ENCODE results near the gene CC2D2A.

Gene CC2D2A

GRCh38 chr4:15493411-15493810, 23.7 kb downstream of the CC2D2A start:
- TF ChIP-seq MAX (IDR thresholded peaks at IDR 0.05; ENCODE audit: low read depth, low read length) (no peak), CTCF (IDR thresholded peaks at IDR 0.05; ENCODE audit: low read depth, low read length) (no peak), MYC (IDR thresholded peaks at IDR 0.05; ENCODE audit: low read depth, low read length) (no peak), POLR2A (IDR thresholded peaks at IDR 0.05; ENCODE audit: extremely low read depth, insufficient read length) (no peak)
- H3K4me3 ChIP-seq (ENCODE audit: low read depth, low read length), result no peak overlapping the region
- DNase-seq (ENCODE audit: low read depth), result no peak

- no peak for TF ChIP-seq POLR2A (IDR thresholded peaks at IDR 0.05; ENCODE audit: extremely low read depth, insufficient read length)
- TF ChIP-seq CTCF (IDR thresholded peaks at IDR 0.05; ENCODE audit: low read depth, low read length), result no peak
- TF ChIP-seq MYC (IDR thresholded peaks at IDR 0.05; ENCODE audit: low read depth, low read length), result no peak
- no peak for TF ChIP-seq MAX (IDR thresholded peaks at IDR 0.05; ENCODE audit: low read depth, low read length)
- H3K4me3 ChIP-seq (ENCODE audit: low read depth, low read length), result no peak overlapping the region
- DNase-seq (ENCODE audit: low read depth), result no peak
These were observed 25.9 kb downstream of the CC2D2A start for GRCh38 chr4:15495621-15496020.

GRCh38 chr4:15498356-15498755, 28.7 kb downstream of the CC2D2A start:
- DNase-seq (ENCODE audit: low read depth), result no peak
- no peak overlapping the region for H3K4me3 ChIP-seq (ENCODE audit: low read depth, low read length)

GRCh38 chr4:15500701-15501100, 31.0 kb downstream of the CC2D2A start:
- DNase-seq (ENCODE audit: low read depth), result no peak
- no peak overlapping the region for H3K4me3 ChIP-seq (ENCODE audit: low read depth, low read length)
- TF ChIP-seq CTCF (IDR thresholded peaks at IDR 0.05; ENCODE audit: low read depth, low read length) (no peak), POLR2A (IDR thresholded peaks at IDR 0.05; ENCODE audit: extremely low read depth, insufficient read length) (no peak), MYC (IDR thresholded peaks at IDR 0.05; ENCODE audit: low read depth, low read length) (no peak), MAX (IDR thresholded peaks at IDR 0.05; ENCODE audit: low read depth, low read length) (no peak)

More at GRCh38 chr4:15498356-15498755, 28.7 kb downstream of the CC2D2A start:
- TF ChIP-seq POLR2A (IDR thresholded peaks at IDR 0.05; ENCODE audit: extremely low read depth, insufficient read length) (no peak), MYC (IDR thresholded peaks at IDR 0.05; ENCODE audit: low read depth, low read length) (no peak), MAX (IDR thresholded peaks at IDR 0.05; ENCODE audit: low read depth, low read length) (no peak), CTCF (IDR thresholded peaks at IDR 0.05; ENCODE audit: low read depth, low read length) (no peak)

- no peak for DNase-seq (ENCODE audit: low read depth)
- TF ChIP-seq CTCF (IDR thresholded peaks at IDR 0.05; ENCODE audit: low read depth, low read length) (no peak), POLR2A (IDR thresholded peaks at IDR 0.05; ENCODE audit: extremely low read depth, insufficient read length) (no peak), MAX (IDR thresholded peaks at IDR 0.05; ENCODE audit: low read depth, low read length) (no peak), MYC (IDR thresholded peaks at IDR 0.05; ENCODE audit: low read depth, low read length) (no peak)
- no peak overlapping the region for H3K4me3 ChIP-seq (ENCODE audit: low read depth, low read length)
These were observed 32.3 kb downstream of the CC2D2A start for GRCh38 chr4:15501941-15502340.

GRCh38 chr4:15502384-15502783, 32.7 kb downstream of the CC2D2A start:
- TF ChIP-seq CTCF (IDR thresholded peaks at IDR 0.05; ENCODE audit: low read depth, low read length) (no peak), POLR2A (IDR thresholded peaks at IDR 0.05; ENCODE audit: extremely low read depth, insufficient read length) (no peak), MAX (IDR thresholded peaks at IDR 0.05; ENCODE audit: low read depth, low read length) (no peak)
- DNase-seq (ENCODE audit: low read depth), result no peak
- no peak overlapping the region for H3K4me3 ChIP-seq (ENCODE audit: low read depth, low read length)
